CD4-positive, alpha-beta T cell (primary cell): Measurements from ENCODE around the gene TENT4A. TPM values are rescaled to one million over a fixed set of nuclear protein-coding genes. Genes with fewer than 3 reads are reported as not detected.

Experiments used
- ATAC-seq: fragments of 200-7000 bp; cut with Tn5 transposase; one replicate; pipeline ENCODE4 v1.10.0; 2022; ENCODE audit warnings: mild to moderate bottlenecking; ENCODE audit not compliant: poor library complexity
- CTCF ChIA-PET: fragments of 350-600 bp; sonication (Branson Sonifier 250); formaldehyde crosslinking; loops from one replicate; lab custom pipeline; 2021; ENCODE audit warnings: antibody characterized with exemption, inconsistent platforms; lab: Charles Lee
- POLR2A ChIA-PET: fragments of 350-600 bp; sonication (Branson Sonifier 250); formaldehyde crosslinking; loops from one replicate; lab custom pipeline; 2021; ENCODE audit warnings: antibody characterized with exemption, inconsistent platforms; lab: Charles Lee
- DNase-seq, 14 experiments: peaks; one replicate each; pipeline ENCODE4 v3.0.0-alpha.2; 2013 to 2020; ENCODE audit warnings: mixed read lengths in 2 of 14
- H3K27ac ChIP-seq, 2 donors: one replicate each; pipeline versions ENCODE4 v1.5.1 to v1.7.0; 2013; ENCODE audit warnings: low read length in 2 of 2, low read depth in 1 of 2, mild to moderate bottlenecking in 1 of 2
- H3K27me3 ChIP-seq, 2 experiments: 1 replicate in 1 of 2; 2 replicates in 1 of 2; pipeline versions ENCODE4 v1.6.1 to v1.7.0; 2013; ENCODE audit warnings: low read length in 2 of 2, control low read depth in 1 of 2, mild to moderate bottlenecking in 1 of 2, moderate library complexity in 1 of 2; ENCODE audit not compliant: insufficient read depth in 2 of 2, control insufficient read depth in 1 of 2
- H3K36me3 ChIP-seq: one replicate; pipeline ENCODE4 v1.6.1; 2013; ENCODE audit warnings: low read length, control low read depth; ENCODE audit not compliant: insufficient read depth
- H3K4me1 ChIP-seq: one replicate; pipeline ENCODE4 v1.6.1; 2013; ENCODE audit warnings: low read length, control low read depth; ENCODE audit not compliant: insufficient read depth
- H3K4me3 ChIP-seq: one replicate; pipeline ENCODE4 v1.5.1; 2013; ENCODE audit warnings: mild to moderate bottlenecking, low read length, moderate library complexity
- H3K9me3 ChIP-seq, 2 experiments: 1 replicate in 1 of 2; 2 replicates in 1 of 2; pipeline versions ENCODE4 v1.6.1 to v1.7.0; 2013; ENCODE audit warnings: low read length in 2 of 2, mild to moderate bottlenecking in 2 of 2, control low read depth in 1 of 2, moderate library complexity in 1 of 2; ENCODE audit not compliant: control insufficient read depth in 1 of 2, insufficient read depth in 1 of 2
- H3K27ac Mint-ChIP-seq: one replicate; pipeline ENCODE4 v1.8.0; 2020; ENCODE audit warnings: mixed read lengths
- H3K27me3 Mint-ChIP-seq: one replicate; pipeline ENCODE4 v1.8.0; 2021; ENCODE audit warnings: mixed read lengths
- H3K36me3 Mint-ChIP-seq: one replicate; pipeline ENCODE4 v1.8.0; 2021; ENCODE audit warnings: low read depth, mixed read lengths
- H3K4me1 Mint-ChIP-seq: one replicate; pipeline ENCODE4 v1.8.0; 2021; ENCODE audit warnings: low read depth, mixed read lengths
- H3K4me3 Mint-ChIP-seq: one replicate; pipeline ENCODE4 v1.8.0; 2020; ENCODE audit warnings: mild to moderate bottlenecking, mixed read lengths
- H3K9me3 Mint-ChIP-seq: one replicate; pipeline ENCODE4 v1.8.0; 2020; ENCODE audit warnings: mixed read lengths
- CTCF ChIP-seq: fragments of 200-600 bp; IDR thresholded peaks from one replicate; pipeline ENCODE4 v1.8.0; 2022; ENCODE audit warnings: antibody characterized with exemption, mild to moderate bottlenecking
- intact Hi-C, 2 experiments: fragments of 100-400 bp; cut with DNase I in 1 of 2; cut with micrococcal nuclease in 1 of 2; formaldehyde crosslinking; loops; one replicate each; pipeline versions ENCODE4 v1.15.1 to v1.9.0; 2023 to 2025; cut with DNase I, micrococcal nuclease
- total RNA-seq, 174 experiments: library from RNA in 2 of 174; stranded (reverse) in 2 of 174; gene quantifications; one replicate each; pipeline ENCODE4 v1.2.3 and lab custom pipeline; 2021 to 2026

The TENT4A gene
- total RNA-seq, 2 experiments from 2014 or later: 49.2 to 51.9 TPM

GRCh38 chr5:6790346-6790865, 77.2 kb downstream of the TENT4A start:
- ATAC-seq (no peak), DNase-seq (no peak)
- ChIA-PET POLR2A (no interaction called here), CTCF (no interaction called here)
- H3K27ac ChIP-seq: no peak overlapping the region
- H3K9me3 ChIP-seq: no peaks in the 10 kb centered on the region
- peaks cover 9% of the 10 kb centered on the region for H3K4me1 ChIP-seq
- peaks cover 7% of the 10 kb centered on the region for H3K4me1 Mint-ChIP-seq
- peaks cover 8% of the 10 kb centered on the region for H3K27me3 Mint-ChIP-seq
- intact Hi-C loops: no loop called here
- no peak overlapping the region for H3K4me3 ChIP-seq
- H3K27me3 ChIP-seq: peaks cover 0 to 3% of the 10 kb centered on the region in 2 experiments
- no peak overlapping the region for H3K27ac Mint-ChIP-seq
- no peaks in the 10 kb centered on the region for H3K36me3 ChIP-seq
- H3K4me3 Mint-ChIP-seq: no peak overlapping the region
- H3K9me3 Mint-ChIP-seq: no peaks in the 10 kb centered on the region
- H3K36me3 Mint-ChIP-seq: no peaks in the 10 kb centered on the region
- TF ChIP-seq CTCF: no peak

- Mint-ChIP-seq H3K36me3 (no peaks in the 10 kb centered on the region), H3K4me1 (peaks cover 7% of the 10 kb centered on the region), H3K4me3 (no peak overlapping the region), H3K9me3 (no peaks in the 10 kb centered on the region), H3K27me3 (peaks cover 8% of the 10 kb centered on the region), H3K27ac (no peak overlapping the region)
- intact Hi-C loops: no loop called here
- Histone ChIP-seq H3K27ac (no peak overlapping the region), H3K4me3 (no peak overlapping the region), H3K27me3 (peaks cover 0 to 3% of the 10 kb centered on the region in 2 experiments), H3K36me3 (no peaks in the 10 kb centered on the region), H3K4me1 (peaks cover 9% of the 10 kb centered on the region), H3K9me3 (no peaks in the 10 kb centered on the region)
- POLR2A ChIA-PET: no interaction called here
- CTCF ChIA-PET: no interaction called here
- TF ChIP-seq CTCF: no peak
- no peak for ATAC-seq
- DNase-seq: no peak
Measured at GRCh38 chr5:6791031-6791430, 77.8 kb downstream of the TENT4A start.

- Histone ChIP-seq H3K4me3 (no peak overlapping the region), H3K36me3 (no peaks in the 10 kb centered on the region), H3K27ac (no peak overlapping the region), H3K27me3 (peaks cover 0 to 3% of the 10 kb centered on the region in 2 experiments), H3K9me3 (no peaks in the 10 kb centered on the region), H3K4me1 (peaks cover 9% of the 10 kb centered on the region)
- TF ChIP-seq CTCF: no peak
- no peak overlapping the region for H3K4me3 Mint-ChIP-seq
- intact Hi-C loops: no loop called here
- ChIA-PET CTCF (no interaction called here), POLR2A (interaction anchor here (0.7 kb wide), 1 partner anchor 93 kb away, joined by 3 read pairs; no protein-coding TSS in a partner anchor)
- H3K36me3 Mint-ChIP-seq: no peaks in the 10 kb centered on the region
- peaks cover 11% of the 10 kb centered on the region for H3K27me3 Mint-ChIP-seq
- ATAC-seq: no peak
- H3K27ac Mint-ChIP-seq: no peak overlapping the region
- DNase-seq: no peak
- no peaks in the 10 kb centered on the region for H3K9me3 Mint-ChIP-seq
- peaks cover 7% of the 10 kb centered on the region for H3K4me1 Mint-ChIP-seq
Measured at GRCh38 chr5:6792376-6792775, 79.1 kb downstream of the TENT4A start.
